ENCODE results near the gene HOMER3. TPM values are rescaled to one million over a fixed set of nuclear protein-coding genes. Genes with fewer than 3 reads are reported as not detected.

The HOMER3 gene
- total and polyA plus RNA-seq, 2 donors (not counting 3 experiments of a cell fraction or from before 2014, with no cell fraction given) = 139 to 184 TPM

GRCh38 chr19:18919900-18920214, 21.2 kb downstream of the HOMER3 start:
- Histone ChIP-seq H2AFZ (ENCODE audit: low read depth, low read length) (peak overlapping the region; percentile 61), H3K27me3 (ENCODE audit: control insufficient read depth in 2 of 2, insufficient read depth in 2 of 2, low read length in 2 of 2) (no peaks in the 10 kb centered on the region), H3K79me2 (ENCODE audit: control insufficient read depth, insufficient read depth, low read length) (peaks cover 47% of the 10 kb centered on the region), H3K27ac (ENCODE audit: insufficient read depth, low read depth, low read length) (peak overlapping the region; percentile 48), H3K9me1 (replicated peaks; ENCODE audit: control insufficient read depth, extremely low read depth, insufficient read depth, low read length) (no peaks in the 10 kb centered on the region), H3K36me3 (ENCODE audit: control insufficient read depth in 2 of 2, extremely low read depth in 1 of 2, insufficient read depth in 2 of 2, low read length in 2 of 2) (peaks cover 11 to 29% of the 10 kb centered on the region in 2 experiments), H3K4me2 (ENCODE audit: insufficient read depth, low read length) (peak overlapping the region; percentile 89), H3K4me3 (replicated peaks in 1 of 3; ENCODE audit: insufficient read depth in 1 of 3, low read depth in 1 of 3, low read length in 3 of 3) (peak overlapping the region; percentile 70 to 96 (median 81)), H3K9ac (replicated peaks; ENCODE audit: extremely low read depth, insufficient read depth, low read length) (peak overlapping the region; percentile 80), H3K9me3 (replicated peaks; ENCODE audit: control insufficient read depth, insufficient read depth, low read length) (no peaks in the 10 kb centered on the region), H4K20me1 (replicated peaks; ENCODE audit: control insufficient read depth, extremely low read depth, insufficient read depth, low read length) (peaks cover 2% of the 10 kb centered on the region), H3K4me1 (ENCODE audit: control insufficient read depth, extremely low read depth, insufficient read depth, low read length) (peaks cover 13% of the 10 kb centered on the region)
- intact Hi-C loops (cut with micrococcal nuclease) (loop anchor here (1.0 to 10.0 kb wide), 8 partner anchors 21 to 465 kb away; partner anchors contain the start of gene HOMER3), dilution Hi-C loops (cut with MboI; ENCODE audit: extremely low pct_ligation_motif_present, low sequenced_read_pairs) (no loop called here)
- CTCF ChIA-PET = interaction anchor here (0.6 to 2.3 kb wide), 8 partner anchors 24 to 331 kb away, joined by 3 to 23 read pairs (median 4); partner anchors contain the start of genes CERS1 and REX1BD
- no peak for DNase-seq (ENCODE audit: low read depth, low spot score)
- FAIRE-seq = peak; percentile 59
- POLR2A ChIA-PET = interaction anchor here (0.6 to 1.2 kb wide), 4 partner anchors 12 to 67 kb away, joined by 3 to 5 read pairs (median 4); no protein-coding TSS in a partner anchor
- TF ChIP-seq GATA2 (IDR thresholded peaks at IDR 0.05; ENCODE audit: insufficient read depth, insufficient read length, low read depth, low read length) (no peak), MYC (IDR thresholded peaks at IDR 0.05; ENCODE audit: low read depth, low read length) (no peak), EZH2 (IDR thresholded peaks at IDR 0.05; ENCODE audit: borderline replicate concordance, low read depth, low read length, severe bottlenecking) (no peak), JUN (IDR thresholded peaks at IDR 0.05; ENCODE audit: borderline replicate concordance, insufficient read depth, insufficient read length, low read depth) (no peak), CTCF (IDR thresholded peaks at IDR 0.05; ENCODE audit: extremely low read depth in 1 of 2, insufficient read depth in 1 of 2, low read depth in 1 of 2, low read length in 2 of 2) (no peak), POLR2AphosphoS5 (IDR thresholded peaks at IDR 0.05; ENCODE audit: insufficient read depth, low read depth, low read length) (no peak), POLR2A (IDR thresholded peaks at IDR 0.05; ENCODE audit: low read depth, low read length) (no peak), FOS (IDR thresholded peaks at IDR 0.05; ENCODE audit: borderline replicate concordance, insufficient read depth, low read length) (no peak)
- TF ChIP-seq, protein P1, sequence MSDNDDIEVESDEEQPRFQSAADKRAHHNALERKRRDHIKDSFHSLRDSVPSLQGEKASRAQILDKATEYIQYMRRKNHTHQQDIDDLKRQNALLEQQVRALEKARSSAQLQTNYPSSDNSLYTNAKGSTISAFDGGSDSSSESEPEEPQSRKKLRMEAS (IDR thresholded peaks at IDR 0.05; ENCODE audit: insufficient read depth, insufficient read length) = no peak
- TSS peak; percentile 83 for BruUV-seq (replicated peaks)

All from endothelial cell of umbilical vein (primary cell).